KBM-7 (cell line): Measurements from ENCODE around the gene CDRT4.

Source experiments
- DNase-seq: peaks from one replicate; pipeline ENCODE4 v3.0.0-alpha.2; 2015
- in situ Hi-C: fragments of 300-500 bp; cut with MboI; formaldehyde crosslinking; loops from 2 replicates; pipeline ENCODE4 v1.14.3; 2020; ENCODE audit warnings: low sequenced_read_pairs, low pct_unique_long_range_greater_than_20kb, mixed read lengths

The CDRT4 gene

DNA sequence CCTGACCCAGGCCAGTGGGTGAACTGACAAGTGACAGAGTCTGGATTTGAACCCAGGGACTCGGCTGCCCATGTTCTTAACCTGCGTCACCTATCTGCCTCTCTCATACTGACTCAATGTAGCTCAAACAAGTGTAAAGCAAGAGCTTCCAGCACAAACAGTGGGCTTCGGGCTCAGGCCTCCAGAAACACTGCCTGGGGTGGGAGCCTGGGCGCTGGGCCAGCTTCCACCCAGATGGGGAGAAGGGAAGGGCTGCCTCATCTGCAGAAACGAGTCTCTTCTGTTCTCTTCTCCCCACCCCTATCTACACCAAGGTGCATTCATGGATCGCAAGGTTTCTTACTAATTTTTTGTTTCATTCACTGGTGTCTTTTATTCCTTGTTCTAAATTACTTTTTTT is 1.3 kb downstream of the CDRT4 start:
- no peak for DNase-seq
- in situ Hi-C loops = no loop called here

DNA sequence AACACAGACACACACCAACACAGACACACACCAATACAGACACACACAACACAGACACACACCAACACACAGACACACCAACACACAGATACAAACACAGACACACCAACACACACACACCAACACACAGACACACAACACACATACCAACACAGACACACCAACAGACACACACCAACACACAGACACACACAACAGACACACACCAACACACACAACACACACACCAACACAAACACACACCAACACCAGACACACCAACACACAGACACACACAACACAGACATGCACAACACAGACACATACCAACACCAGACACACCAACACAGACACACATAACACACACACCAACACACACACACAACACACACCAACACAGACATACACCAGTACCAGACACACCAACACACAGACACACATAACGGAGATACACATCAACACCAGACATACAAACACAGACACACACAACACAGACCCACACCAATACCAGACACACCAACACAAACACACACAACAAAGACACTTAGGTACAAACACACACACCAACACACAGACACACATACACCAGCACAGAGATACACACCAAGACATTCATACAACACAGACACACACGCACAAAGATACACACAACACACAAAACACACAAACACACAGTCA is 2.2 kb downstream of the CDRT4 start:
- no peak for DNase-seq
- in situ Hi-C loops = no loop called here

DNA sequence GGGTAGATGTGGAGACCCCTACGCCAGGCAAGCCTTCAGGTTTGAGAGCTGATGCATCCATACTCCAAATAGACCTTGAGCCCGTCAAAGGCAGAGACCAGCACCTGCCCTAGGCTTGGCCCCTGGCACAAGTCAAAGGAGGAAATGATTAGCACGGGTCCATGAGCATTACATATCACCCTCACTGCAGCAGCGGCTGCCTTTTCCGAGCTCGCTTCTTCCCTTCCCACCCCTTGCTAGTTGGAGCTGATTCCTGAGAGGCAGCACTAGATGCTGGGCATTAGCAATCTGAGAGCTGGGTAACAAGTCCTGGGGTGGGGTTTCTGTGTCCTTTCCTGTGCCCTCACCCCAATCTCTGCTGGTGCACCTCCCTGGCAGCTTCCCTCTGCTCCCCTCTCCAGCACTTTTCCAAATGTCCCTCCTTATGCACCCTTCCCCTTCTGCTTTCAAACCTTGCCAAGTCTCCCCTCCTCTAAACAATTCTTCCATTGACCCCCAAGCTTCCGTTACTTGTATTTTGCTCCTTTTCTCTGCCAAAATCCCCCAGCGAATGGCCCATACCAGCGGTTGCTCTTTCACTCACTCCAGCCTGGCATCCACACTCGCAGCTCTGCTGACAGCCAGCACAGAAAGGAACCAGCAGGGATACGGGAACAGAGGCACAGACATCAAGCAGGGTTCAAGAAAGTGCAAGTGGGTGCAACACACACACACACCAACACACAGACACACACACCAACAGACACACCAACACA is 3.0 kb downstream of the CDRT4 start:
- no peak for DNase-seq
- in situ Hi-C loops = no loop called here

DNA sequence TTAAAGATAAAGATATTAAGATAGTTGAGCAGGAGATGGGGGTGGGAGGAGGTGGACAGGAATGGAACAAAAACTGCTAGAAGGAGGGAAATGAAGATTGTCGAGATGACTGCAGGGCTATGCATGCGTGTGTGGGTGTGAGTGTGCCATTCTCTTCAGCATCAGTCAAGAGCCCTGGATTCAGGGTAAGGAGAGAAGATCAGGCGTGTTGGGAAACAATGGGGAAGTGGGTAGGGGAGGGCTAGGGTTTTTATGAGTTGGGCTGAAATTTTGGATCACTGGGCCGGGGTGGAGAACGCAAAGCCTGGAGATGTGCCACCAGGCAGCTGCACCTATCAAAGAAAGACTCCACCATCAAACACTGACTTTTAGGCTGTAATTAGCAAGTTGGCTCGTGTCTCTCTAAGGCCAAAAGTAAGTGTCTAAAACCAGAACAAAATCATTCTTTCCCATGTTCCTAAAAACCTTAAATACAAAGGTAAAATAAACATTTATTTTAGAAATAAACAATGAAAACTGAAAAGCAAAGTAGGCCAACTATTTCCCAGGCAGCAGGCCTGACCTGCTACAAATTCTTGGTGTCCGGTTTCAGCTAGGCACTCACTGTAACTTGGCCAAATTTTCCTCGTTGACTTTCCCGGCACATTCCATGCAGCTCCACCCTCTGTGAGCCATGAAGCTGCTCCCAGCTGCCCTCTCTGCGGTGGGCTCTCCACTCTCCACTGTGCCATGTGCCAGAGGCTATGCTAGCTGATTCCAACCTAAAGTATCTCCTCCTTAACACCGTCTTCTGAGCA is 4.2 kb downstream of the CDRT4 start:
- no peak for DNase-seq
- in situ Hi-C loops = no loop called here

DNA sequence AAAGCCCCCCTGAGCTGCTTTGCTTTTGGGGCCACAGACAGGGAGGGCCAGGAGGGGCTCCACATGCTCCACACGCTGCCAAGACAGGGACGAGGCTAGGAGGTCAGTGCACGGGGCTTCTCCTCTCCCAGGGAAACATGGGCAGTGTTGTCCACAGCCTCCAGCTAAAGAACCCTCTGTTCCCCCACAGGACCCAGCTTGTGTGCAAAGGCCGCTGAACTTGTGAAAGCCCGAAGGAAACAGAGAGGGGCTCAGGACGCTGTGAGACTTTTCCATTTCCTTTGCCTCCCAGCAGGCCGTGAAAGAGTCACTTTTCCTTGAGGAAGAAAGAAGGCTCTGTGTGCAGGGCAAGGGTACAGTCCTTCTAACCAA is 9.7 kb downstream of the CDRT4 start:
- in situ Hi-C loops = no loop called here

DNA sequence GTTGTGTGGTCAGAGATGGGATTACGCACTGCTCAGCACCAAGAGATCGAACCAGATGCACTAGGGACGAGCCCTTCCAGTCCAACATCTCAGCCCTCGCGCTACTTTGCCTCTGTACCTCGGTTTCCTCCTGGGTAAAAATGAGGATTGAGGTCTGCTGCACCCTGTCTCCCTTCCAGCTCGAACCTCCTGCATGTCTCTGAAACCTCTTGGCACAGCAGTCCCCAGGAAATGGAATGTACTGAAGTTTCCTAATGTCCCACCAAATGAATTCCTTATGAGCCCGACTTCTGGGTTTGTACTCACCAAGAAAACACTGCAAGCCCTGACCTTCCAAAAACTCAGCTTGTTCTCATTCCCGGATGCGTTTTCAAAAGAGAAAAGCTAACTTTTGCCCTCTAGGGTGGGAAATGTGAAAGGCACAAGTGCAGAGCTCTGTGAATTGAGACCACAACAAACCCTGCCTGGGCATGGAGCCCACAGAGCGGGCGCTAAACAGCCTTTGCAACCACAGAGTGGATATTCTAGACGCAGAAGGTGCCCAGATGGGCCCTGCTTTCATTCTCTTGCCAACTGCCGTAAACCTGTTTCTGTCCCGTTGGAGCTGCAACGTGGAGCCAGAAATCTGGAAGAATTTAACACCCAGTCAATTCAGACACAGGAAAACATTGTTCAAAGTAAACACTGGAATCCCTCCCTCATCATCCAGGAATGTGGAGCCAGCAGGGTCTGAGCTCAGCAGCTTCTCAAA is 10.3 kb downstream of the CDRT4 start:
- in situ Hi-C loops = no loop called here
- no peak for DNase-seq

More for the DNA sequence above, 9.7 kb downstream of the CDRT4 start:
- no peak for DNase-seq

DNA sequence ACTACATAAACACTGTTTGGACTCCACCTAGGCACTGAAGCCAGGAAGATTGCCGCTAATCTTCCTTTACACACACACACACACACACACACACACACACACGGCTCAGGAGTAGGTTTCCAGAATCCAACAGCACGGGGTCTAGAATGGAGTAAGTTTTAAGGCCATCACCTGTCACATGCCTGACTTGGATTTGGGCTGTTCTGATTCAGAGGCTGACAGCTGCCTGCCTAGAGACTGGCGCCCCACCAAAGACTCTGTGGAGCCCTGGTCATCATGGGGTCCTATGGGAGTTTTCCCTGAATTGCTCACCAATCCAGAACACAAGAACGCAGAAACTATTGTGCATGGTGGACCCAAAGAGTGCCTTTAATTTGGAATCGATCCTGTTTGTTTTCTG is 10.9 kb downstream of the CDRT4 start:
- DNase-seq = no peak
- in situ Hi-C loops = no loop called here

DNA sequence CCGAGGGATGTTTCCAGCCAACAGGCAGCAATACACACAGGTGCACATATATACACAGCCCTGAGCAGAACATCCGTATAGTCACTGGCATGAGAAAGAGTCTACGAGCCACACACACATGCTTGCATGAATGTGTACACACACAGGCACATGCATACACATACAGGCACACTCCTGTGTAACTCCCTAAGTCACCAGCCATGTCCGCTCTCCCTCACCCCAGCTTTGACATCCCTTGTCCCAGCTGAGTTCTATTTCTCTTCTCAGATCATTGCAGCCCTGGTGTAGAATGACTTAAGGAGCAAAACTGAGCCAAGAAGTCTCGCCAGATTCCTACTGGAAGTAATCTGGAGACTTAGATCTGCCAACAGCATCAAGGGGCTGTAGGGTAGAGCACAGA is 13.1 kb downstream of the CDRT4 start:
- no peak for DNase-seq
- in situ Hi-C loops = no loop called here

DNA sequence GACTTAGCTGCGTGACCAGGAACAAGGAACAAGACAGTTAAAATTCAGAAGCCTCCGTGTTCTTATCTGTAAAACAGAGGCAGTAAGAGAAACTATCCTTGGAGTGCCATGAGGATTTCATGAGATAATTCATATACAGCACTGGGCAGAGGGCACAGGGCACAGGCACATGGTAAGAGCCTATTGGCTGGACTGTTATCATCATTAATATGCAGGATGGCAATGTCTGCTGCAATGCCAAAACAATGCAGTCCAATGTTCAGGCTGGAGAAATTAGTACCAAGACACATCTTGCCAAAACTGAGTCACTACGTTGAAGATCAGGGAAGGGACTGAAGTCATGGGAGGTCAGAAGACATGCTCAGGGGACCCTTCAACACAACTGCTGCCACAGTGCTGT is 13.6 kb downstream of the CDRT4 start:
- in situ Hi-C loops = no loop called here
- DNase-seq = no peak

DNA sequence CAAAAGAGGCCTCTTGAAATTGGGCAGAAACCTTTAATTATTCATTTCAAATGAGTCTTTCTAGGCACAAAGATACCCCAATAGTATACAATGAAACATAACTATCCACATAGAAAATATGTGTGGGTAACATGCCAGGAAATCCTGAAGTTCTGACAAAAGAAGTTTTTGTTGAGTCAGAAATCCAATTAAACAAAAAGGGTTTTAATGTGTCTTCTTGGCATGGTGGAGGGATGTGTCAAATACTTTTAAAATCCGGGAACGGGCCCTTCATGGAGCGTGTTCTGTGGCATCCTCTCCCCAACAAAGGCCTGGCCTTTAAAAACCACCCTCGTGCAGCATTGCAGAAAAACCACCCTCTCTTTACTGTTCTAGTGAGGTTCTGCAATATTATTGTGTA is 14.2 kb downstream of the CDRT4 start:
- in situ Hi-C loops = no loop called here

DNA sequence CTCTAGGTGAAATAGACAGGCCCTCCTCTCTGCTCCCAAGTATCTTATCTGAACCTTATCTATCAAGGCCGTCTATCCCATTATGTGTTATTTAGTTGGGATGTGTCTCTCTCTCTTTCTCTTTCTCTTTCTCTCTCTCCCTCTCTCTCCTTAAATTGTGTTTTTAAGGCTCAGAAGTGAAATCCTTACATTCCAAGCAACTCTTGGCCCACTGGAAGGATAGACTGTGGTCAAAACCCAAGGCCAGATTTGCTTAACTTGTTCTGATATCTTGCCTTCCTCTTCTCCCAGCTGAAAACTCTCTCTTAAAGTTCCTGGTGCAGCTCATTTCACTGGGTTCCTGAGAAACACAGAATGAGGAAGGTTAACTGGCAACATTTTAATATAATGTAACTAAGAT is 14.7 kb downstream of the CDRT4 start:
- in situ Hi-C loops = no loop called here
- DNase-seq = no peak

More for the DNA sequence above, 14.2 kb downstream of the CDRT4 start:
- no peak for DNase-seq

DNA sequence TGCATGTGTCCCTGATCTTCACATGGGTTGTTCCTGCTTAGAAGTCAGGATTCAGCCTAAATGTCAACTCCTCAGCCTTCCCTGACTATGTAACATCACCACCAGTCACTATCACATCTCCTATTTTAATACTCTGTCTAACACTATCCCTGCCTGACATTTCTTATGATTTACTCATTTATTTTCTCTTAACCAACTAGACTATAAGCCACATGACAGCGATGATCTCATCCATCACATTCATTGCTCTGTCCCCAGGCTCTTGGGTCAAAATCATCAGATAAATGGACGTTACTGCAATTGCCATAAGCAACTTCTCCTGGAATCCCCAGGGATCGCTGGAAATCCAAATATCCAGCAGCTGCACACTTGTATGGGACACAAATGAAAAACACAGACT is 15.7 kb downstream of the CDRT4 start:
- in situ Hi-C loops = no loop called here
- no peak for DNase-seq

DNA sequence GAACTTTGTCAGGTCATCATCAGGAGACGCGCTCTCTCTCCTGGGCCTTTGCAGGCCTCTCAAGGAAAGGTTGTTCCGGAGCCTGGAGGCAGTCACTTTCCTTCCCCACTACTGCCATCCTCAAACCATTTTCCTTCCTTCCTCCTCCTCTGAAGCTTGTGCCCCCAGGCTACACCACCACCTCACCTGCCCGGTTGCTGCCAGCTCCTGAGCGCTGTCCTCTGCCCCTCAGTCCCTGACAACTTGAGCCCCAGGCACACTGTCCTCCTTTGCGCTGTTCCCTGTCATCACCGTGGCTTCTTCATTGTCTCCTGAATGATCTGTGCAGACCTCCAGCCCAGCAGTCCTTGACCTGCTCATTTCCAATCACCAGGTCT is 18.9 kb downstream of the CDRT4 start:
- in situ Hi-C loops = no loop called here
- no peak for DNase-seq

DNA sequence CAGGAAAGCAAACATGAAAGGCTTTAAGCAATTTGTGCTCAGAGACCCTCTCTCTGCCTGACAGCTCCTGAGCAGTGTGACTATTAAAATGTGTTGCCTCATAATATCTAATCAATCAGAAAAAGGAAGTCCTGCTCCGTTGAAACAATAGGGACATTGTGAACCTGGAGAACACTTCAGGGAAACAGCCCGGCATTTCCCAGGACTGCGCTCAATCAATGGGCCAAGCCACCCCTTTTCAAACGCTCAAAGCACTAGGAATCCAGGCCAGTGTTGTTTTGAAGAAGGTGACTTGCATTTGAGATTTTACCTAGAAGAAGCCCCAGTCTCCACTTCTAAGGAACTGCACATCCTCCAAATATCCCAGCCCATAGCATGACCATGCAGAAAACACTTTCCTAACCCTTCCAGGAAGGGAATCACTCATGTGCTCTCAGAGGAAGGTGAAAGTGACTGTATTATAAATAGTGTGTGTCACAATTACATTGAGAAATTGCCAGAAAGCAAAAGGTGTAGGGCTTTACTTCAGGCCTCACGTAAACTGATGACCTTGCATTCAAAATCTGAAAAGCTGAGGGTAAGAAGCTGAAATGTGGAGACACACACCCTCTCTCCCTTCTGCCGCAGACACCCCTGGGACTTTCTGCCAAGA is 19.4 kb downstream of the CDRT4 start:
- no peak for DNase-seq
- in situ Hi-C loops = no loop called here

DNA sequence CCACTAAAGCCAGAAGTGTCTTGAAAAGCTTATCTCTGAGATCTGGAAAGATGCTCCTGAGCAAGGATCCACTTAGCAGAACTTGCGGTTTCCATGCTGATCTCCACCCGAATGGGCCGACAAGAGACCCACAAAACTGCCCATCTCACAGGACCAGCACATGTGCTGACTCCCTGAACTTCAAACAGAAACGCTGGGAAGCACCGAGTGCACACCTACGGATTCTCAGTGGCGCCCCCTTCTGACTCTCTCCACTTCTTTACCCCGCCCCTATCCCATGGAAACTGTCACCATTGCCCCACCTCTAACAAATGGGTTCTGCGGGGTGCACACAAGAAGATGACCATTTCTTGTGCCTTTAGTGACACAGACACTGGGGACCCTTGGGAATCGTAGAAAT is 21.4 kb downstream of the CDRT4 start:
- peak; percentile 82 for DNase-seq

DNA sequence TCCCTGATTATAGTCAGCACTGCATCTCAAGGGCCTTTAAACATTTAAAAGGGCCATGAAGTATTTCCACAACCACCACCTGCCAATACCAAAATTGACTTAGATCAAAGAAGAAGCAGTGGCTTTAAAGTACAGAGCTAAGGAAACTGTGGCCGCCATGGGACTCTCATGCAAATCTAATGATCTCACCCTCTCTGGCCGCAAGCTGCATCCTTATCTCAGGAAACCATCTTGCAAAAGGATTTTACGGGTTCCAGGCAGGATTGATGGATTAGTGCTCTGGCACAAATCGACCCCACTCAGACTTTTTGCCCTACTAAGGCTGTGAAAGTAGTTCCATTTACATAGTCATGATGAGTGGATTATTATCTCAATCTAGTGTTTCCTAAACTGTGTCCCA is 22.6 kb downstream of the CDRT4 start:
- in situ Hi-C loops = no loop called here

More for the DNA sequence above, 21.4 kb downstream of the CDRT4 start:
- in situ Hi-C loops = no loop called here

DNA sequence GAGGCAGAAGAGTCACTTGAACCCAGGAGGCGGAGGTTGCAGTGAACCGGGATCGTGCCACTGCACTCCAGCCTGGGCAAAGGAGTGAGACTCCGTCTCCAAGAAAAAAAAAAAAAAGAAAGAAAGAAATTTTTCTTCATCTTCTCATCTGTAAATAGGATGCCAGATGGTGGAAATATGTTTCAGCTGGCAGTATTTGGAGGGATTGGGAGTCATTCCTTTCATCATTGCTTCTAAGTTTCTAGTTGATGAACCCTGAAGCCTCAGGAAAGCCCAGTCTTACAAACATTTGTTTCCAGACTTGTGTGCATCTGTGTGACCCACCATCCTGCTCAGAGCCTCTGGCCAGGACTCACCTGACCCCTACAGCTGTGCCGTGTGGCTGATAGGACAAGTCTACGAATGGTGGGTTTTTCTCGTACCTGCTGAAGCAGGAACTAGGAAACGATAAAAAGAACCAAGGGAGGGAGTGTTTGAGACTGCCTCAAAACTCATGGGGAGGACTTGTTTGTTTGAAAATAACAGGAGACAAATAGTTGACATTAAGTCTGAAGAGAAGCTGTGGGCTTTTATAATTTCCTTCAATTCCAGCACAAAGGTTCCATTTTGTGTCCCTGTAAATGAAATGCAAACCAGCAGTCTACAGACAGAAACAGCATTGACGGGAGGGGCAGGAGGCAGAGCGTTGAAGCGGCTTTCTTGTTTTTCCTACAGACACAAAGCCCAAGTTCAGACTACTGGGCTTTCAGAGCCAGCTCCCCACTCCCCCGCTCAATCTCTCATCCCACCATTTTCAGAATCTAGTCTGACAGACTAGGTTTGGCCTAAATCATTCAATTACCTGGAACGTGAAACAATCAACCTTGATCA is 24.9 kb downstream of the CDRT4 start:
- DNase-seq = peak; percentile 43
- in situ Hi-C loops = no loop called here

More for the DNA sequence above, 22.6 kb downstream of the CDRT4 start:
- DNase-seq = peak; percentile 91

DNA sequence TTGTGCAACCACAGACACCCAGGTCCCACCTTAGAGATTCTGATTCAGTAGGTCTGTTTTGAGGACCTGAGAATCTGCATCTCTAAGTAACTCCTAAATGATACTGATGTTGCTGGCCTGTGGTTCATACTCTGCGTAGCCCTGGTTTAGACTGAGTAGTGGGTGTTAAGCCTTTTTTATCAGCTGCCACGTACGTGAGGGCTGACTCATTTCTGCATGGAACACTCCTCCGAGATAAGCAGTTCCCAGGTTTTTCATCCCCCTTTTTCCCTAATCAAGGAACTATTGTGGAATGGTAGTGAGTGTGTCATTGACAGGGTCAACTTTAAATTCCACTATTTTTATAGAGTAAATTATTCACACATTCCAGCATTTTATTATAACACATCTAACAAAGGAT is 26.1 kb downstream of the CDRT4 start:
- in situ Hi-C loops = no loop called here
- no peak for DNase-seq
